Brain microvascular endothelial cell (primary cell): ENCODE measurements around the gene MEA1.
A peak's percentile ranks its signal among the peaks of the same experiment; 100 is the strongest.

Source experiments
- DNase-seq: peaks from one replicate; pipeline ENCODE4 v3.0.0-alpha.2; 2020
- H3K27ac ChIP-seq: fragments of 250-450 bp; sonication (Bioruptor Pico); 2 replicates; pipeline ENCODE4 v1.5.1; 2020; ENCODE audit warnings: mild to moderate bottlenecking, moderate library complexity
- H3K27me3 ChIP-seq: fragments of 250-450 bp; sonication (Bioruptor Pico); replicated peaks from 2 replicates; pipeline ENCODE4 v1.5.1; 2020; ENCODE audit warnings: mild to moderate bottlenecking
- H3K36me3 ChIP-seq: fragments of 250-450 bp; sonication (Bioruptor Pico); replicated peaks from 2 replicates; pipeline ENCODE4 v1.5.1; 2020; ENCODE audit warnings: mild to moderate bottlenecking
- H3K4me3 ChIP-seq: 2 replicates; pipeline ENCODE4 v1.5.1; 2011; ENCODE audit warnings: low read depth, mild to moderate bottlenecking, control low read depth, low read length, moderate library complexity
- in situ Hi-C: cut with HindIII; loops from 2 replicates; pipeline ENCODE4 v1.10.0; 2017; ENCODE audit warnings: low sequenced_read_pairs, low pct_ligation_motif_present
- TF ChIP-seq, protein P1 (sequence below): IDR thresholded peaks from 2 replicates; pipeline ENCODE4 v1.5.1; 2011; ENCODE audit warnings: low read depth, mild to moderate bottlenecking, moderate library complexity, low read length, control low read depth, inconsistent platforms; ENCODE audit errors: missing control alignments

MEA1 gene

DNA sequence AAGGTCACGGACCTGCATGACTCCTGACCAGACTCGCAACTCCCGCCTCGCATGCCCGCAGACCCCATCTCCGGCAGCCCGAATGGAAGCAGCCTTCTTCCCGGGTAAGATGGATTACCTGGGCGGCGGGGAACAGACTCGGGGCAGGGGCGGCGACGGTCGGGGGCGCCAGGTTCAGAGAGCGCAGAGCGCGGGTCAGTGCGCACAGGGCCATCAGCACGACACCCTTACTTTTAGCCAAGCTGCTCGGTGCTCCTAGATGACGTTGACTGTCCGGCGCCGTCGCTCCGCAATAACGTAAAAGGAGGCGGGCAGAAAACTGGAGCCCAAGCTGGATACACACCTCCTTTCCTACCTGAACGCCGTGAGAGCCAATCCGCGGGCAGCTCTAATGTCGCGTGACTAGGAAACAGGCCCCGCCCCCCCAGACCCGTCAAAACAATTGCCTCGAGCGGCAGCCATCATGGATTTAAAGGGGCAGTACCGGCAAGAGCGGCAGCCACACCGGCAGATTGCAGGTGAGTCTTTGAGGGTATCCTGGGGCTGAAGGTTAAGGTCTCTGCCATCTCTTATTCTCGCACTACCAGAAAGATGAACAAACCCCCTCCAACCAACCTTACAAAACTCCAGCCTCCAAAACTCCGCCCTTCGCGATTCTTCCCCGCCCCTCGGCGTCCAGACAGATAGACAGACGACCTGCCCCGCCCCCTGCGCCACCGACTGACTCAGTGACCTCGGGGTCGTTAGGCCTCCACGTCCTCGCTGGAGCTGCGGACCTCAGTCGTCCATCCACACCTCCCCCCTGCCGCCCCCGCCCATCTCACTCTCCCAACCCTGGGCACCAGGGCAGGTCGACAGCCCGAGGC is 45.7 kb upstream of the MEA1 start, which contains the start of the genes KLC4 and MRPL2:
TSS of gene KLC4 (plus strand) at position 464 of the 866 bp plus-strand sequence. CDS start 1,705 bp downstream, outside the sequence.
TSS of gene MRPL2 (minus strand) at position 267 of the 866 bp plus-strand sequence. CDS start at position 214, 53 bp downstream.
- Histone ChIP-seq H3K4me3 (peak within 1 kb of the TSS; percentile 82), H3K36me3 (peaks cover 6% of the 10 kb centered on the region), H3K27ac (peak within 1 kb of the TSS; percentile 90), H3K27me3 (no peaks in the 10 kb centered on the region)
- DNase-seq, result peak; percentile 99
- in situ Hi-C loops, result no loop called here
- TF ChIP-seq, protein P1, sequence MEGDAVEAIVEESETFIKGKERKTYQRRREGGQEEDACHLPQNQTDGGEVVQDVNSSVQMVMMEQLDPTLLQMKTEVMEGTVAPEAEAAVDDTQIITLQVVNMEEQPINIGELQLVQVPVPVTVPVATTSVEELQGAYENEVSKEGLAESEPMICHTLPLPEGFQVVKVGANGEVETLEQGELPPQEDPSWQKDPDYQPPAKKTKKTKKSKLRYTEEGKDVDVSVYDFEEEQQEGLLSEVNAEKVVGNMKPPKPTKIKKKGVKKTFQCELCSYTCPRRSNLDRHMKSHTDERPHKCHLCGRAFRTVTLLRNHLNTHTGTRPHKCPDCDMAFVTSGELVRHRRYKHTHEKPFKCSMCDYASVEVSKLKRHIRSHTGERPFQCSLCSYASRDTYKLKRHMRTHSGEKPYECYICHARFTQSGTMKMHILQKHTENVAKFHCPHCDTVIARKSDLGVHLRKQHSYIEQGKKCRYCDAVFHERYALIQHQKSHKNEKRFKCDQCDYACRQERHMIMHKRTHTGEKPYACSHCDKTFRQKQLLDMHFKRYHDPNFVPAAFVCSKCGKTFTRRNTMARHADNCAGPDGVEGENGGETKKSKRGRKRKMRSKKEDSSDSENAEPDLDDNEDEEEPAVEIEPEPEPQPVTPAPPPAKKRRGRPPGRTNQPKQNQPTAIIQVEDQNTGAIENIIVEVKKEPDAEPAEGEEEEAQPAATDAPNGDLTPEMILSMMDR, result no peak

DNA sequence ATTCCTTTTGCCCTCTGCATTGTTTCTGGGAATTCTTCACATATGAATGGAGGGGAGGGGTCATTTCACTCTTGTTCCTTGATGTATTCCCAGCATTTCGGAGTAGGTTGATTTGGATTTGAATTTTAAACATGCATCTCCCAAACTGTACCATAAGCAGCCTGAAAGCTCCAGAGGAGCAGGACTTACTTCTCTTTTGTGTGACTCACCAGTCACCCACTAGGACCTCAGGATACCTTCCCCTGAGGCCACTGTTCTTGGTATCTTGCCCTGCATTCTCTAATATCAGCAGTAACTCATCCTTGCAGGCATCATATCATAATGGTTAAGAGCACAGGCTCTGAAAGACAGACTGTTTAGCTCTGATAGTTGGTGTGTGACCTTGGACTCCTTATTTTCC is 44.8 kb upstream of the MEA1 start:
- peaks cover 6% of the 10 kb centered on the region for H3K36me3 ChIP-seq
- no peak overlapping the region for H3K27ac ChIP-seq
- TF ChIP-seq, protein P1, result no peak
- H3K4me3 ChIP-seq, result peak overlapping the region; percentile 82
- in situ Hi-C loops, result no loop called here
- DNase-seq, result no peak
- H3K27me3 ChIP-seq, result no peaks in the 10 kb centered on the region

DNA sequence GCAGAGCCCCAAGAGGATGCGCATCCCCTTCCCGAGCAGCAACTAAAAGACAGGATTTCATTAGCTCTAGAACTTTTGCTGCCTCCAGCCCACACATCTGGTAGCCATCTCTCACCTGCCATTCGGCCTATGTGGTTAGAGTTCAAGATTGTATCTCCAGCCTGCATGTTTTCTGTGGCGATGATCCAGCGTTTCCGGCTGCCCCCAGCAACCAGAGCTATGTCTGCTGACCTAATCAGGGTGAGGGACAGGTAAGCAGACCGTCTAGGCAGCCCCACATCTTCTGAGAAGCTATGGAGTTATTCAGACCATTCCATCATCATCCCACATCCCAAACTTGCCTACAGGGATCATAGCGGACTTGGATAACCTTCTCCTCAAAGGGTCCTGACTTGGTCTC is 42.2 kb upstream of the MEA1 start:
- in situ Hi-C loops, result no loop called here
- no peak for DNase-seq
- TF ChIP-seq, protein P1, result no peak
- no peaks in the 10 kb centered on the region for H3K27me3 ChIP-seq
- no peak overlapping the region for H3K4me3 ChIP-seq
- peaks cover 6% of the 10 kb centered on the region for H3K36me3 ChIP-seq
- no peak overlapping the region for H3K27ac ChIP-seq

DNA sequence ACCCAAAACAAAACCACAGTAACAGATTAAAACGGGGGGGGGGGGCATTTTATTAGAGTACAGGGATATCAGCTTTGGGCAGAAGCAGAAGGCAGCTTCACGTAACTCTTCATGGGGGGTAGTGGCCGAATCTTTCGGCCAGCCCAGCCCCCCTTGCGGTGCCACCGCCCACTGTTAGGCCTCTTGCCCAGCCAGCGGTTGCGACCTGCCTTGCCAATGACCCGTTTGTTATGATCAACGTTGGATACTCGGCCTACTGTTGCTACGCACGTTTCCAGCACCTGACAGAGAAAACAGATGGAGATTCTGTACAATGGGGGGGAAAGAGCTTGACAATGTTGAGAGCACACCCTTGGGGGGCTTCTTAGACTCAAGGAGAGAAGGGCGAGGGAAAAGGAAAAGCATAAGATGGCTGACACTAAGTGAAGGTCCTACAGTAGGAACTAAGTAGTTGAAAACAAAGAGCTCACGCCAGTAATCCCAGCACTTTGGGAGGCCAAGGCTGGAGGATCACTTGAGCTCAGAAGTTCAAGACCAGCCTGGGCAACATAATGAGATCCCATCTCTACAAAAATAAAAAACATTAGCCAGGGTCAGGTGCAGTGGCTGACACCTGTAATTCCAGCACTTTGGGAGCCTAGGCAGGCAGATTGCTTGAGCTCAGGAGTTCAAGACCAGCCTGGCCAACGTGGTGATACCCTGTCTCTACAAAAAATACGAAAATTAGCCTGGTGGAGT is 40.6 kb upstream of the MEA1 start:
- Histone ChIP-seq H3K27ac (peak overlapping the region; percentile 94), H3K36me3 (peaks cover 16% of the 10 kb centered on the region), H3K4me3 (peak overlapping the region; percentile 85), H3K27me3 (no peaks in the 10 kb centered on the region)
- TF ChIP-seq, protein P1, result no peak
- no peak for DNase-seq
- in situ Hi-C loops, result no loop called here

DNA sequence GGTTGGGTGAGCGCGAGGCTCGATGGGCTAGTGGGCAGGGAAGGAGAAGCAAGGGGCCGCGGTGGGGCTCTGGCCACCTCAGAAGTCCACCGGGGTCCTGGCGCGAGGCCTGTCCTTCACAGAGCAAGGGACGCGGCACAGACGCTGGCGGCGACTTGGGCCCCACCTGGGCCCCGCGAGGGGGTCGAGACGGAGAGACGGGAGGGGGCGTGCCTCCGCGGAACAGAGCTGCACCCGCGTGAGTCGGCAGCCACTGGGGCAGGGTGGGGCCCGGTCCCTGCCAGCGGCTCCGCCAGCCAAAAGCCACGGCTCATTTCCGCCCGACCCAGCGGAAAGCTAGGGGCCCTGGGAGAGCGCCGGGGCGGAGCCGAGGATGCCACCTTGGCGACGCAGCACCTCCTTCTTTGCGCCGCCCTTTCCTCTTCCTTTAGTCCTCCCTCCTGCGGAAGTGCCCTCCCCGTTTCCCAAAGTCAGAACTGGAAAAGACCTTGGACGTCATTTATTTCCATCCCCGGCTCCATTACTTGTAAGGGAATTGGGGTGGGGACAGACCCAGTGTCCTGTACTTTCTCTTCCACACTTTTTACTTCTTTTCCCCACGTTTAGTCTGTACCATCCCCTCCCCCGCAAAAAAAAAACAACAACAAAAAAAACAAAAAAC is 39.9 kb upstream of the MEA1 start, which contains the start of gene CUL7:
TSS of gene CUL7 (minus strand) at position 307 of the 661 bp plus-strand sequence. CDS start 1,063 bp downstream, outside the sequence.
- Histone ChIP-seq H3K27ac (peak within 1 kb of the TSS; percentile 94), H3K4me3 (peak within 1 kb of the TSS; percentile 85), H3K36me3 (peaks cover 21% of the 10 kb centered on the region), H3K27me3 (no peaks in the 10 kb centered on the region)
- peak; percentile 84 for DNase-seq
- TF ChIP-seq, protein P1, result no peak
- in situ Hi-C loops, result no loop called here
